GM18951 (cell line): ENCODE results near the gene FHOD3.
A peak's percentile ranks its signal among the peaks of the same experiment; 100 is the strongest.

Experiments
- POLR2A ChIP-seq: IDR thresholded peaks from 4 replicates; pipeline ENCODE4 v1.6.1; 2011; ENCODE audit warnings: mild to moderate bottlenecking; ENCODE audit not compliant: insufficient read length, insufficient read depth; ENCODE audit errors: extremely low read depth
- in situ Hi-C: fragments of 300-500 bp; cut with MboI; formaldehyde crosslinking; loops from one replicate; pipeline ENCODE4 v1.12.0; 2022; ENCODE audit warnings: low sequenced_read_pairs, mixed read lengths, inconsistent platforms; ENCODE audit not compliant: unreplicated experiment

FHOD3 gene

GRCh38 chr18:36297417-36298125, at the start of gene FHOD3:
Gene FHOD3, plus strand, starts transcription at chr18:36297713. Its CDS starts 123 bp downstream, at chr18:36297836.
- TF ChIP-seq POLR2A = peak; percentile 55
- in situ Hi-C loops = loop anchor here (25.0 kb wide), 1 partner anchor 535 kb away; no protein-coding TSS in a partner anchor

DNA sequence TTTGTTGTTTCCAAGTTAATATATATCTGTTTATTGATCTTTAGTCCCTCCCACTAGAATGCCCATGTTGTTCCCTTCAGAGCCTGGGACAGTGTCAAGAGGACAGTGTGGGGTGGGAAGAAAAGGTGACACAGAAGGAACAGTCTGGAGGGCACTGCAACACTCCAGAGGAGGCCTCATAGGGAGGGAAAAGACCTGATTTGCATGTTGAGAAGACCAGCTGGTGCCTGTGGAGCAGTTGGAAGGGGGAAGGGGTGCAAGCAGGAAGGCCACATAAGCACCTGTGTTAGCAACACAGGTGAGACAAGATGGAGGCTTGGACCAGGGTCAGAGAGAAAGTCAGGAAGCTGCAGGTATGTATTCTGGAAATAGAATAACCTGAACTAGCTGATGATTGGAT, 48.1 kb upstream of the FHOD3 start:
- in situ Hi-C loops = no loop called here
- TF ChIP-seq POLR2A = no peak

- in situ Hi-C loops = loop anchor here (25.0 kb wide), 1 partner anchor 864 kb away; the partner anchor contains the start of gene ZNF396
- TF ChIP-seq POLR2A = no peak
Observed at GRCh38 chr18:36250827-36251226, 46.7 kb upstream of the FHOD3 start.

- no peak for TF ChIP-seq POLR2A
- in situ Hi-C loops = loop anchor here (25.0 kb wide), 1 partner anchor 868 kb away; the partner anchor contains the start of gene ZNF396
Observed at GRCh38 chr18:36255072-36255698, 42.3 kb upstream of the FHOD3 start.

- in situ Hi-C loops = loop anchor here (25.0 kb wide), 1 partner anchor 869 kb away; the partner anchor contains the start of gene ZNF396
- no peak for TF ChIP-seq POLR2A
Observed at GRCh38 chr18:36256094-36256493, 41.4 kb upstream of the FHOD3 start.

DNA sequence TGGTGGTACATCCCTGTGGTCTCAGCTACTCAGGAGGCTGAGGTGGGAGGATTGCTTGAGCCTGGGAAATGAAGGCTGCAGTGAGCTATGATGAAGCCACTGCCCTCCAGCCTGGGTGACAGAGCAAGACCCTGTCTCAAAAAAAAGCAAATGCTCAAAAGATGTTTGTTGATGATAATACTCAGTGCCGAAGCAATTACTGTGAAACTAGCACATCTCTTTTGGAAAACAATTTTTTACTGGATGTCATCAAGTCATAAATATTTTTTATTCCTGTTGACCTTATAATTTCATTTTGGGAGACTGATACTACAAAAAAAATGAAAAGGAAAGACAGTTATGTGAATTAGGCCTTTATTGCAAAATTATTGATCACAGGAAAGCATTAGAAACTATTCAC, 34.5 kb upstream of the FHOD3 start:
- TF ChIP-seq POLR2A = no peak
- in situ Hi-C loops = loop anchor here (25.0 kb wide), 1 partner anchor 876 kb away; the partner anchor contains the start of gene ZNF396

DNA sequence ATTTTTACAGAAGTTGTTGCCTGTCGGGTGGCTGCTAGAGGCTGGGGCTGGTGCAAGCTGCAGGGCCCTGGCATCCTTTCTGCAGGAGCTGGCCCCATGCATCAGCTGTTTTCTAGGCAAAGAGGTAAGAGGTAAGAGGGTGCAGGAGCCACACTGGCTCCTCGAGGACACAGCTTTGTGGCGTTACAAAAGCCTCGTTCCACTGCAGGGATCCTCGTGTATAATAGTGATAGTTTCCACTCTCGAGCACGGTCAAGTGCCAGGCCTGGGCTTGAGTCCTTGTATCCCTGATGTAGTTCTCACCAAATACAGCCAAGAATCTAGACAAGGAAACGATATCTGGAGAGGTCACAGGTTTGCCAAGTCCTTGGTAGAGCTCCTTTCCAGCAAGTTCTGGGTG, 33.2 kb upstream of the FHOD3 start:
- TF ChIP-seq POLR2A = no peak
- in situ Hi-C loops = loop anchor here (25.0 kb wide), 1 partner anchor 877 kb away; the partner anchor contains the start of gene ZNF396

- TF ChIP-seq POLR2A = no peak
- in situ Hi-C loops = loop anchor here (25.0 kb wide), 1 partner anchor 878 kb away; the partner anchor contains the start of gene ZNF396
Observed at GRCh38 chr18:36265015-36265414, 32.5 kb upstream of the FHOD3 start.

DNA sequence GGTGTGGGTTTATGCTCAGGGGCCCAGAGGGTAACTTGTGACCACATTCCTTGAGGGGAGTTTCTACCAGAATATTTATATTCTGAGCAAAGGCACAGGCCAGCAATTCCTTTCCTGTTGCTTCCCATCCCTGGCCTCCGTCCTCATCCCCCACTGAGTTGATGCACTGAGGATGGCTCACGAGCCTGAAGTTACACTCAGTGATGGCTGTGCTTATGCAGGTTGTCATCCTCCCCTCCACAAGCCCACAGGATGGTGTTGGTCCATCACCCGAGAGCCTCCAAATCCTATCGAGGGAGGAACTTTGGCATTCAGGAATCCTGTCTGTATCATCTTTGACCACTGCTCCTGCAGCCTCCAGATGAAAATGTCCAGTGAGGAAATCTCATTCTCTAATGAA, 28.4 kb upstream of the FHOD3 start:
- TF ChIP-seq POLR2A = no peak
- in situ Hi-C loops = loop anchor here (25.0 kb wide), 1 partner anchor 882 kb away; the partner anchor contains the start of gene ZNF396

- in situ Hi-C loops = loop anchor here (25.0 kb wide), 1 partner anchor 884 kb away; the partner anchor contains the start of gene ZNF396
Observed at GRCh38 chr18:36271153-36271552, 26.4 kb upstream of the FHOD3 start.

GRCh38 chr18:36273347-36273746, 24.2 kb upstream of the FHOD3 start:
- in situ Hi-C loops = loop anchor here (25.0 kb wide), 1 partner anchor 886 kb away; the partner anchor contains the start of gene ZNF396

More at GRCh38 chr18:36271153-36271552, 26.4 kb upstream of the FHOD3 start:
- no peak for TF ChIP-seq POLR2A

GRCh38 chr18:36274083-36274715, 23.3 kb upstream of the FHOD3 start:
- TF ChIP-seq POLR2A = no peak
- in situ Hi-C loops = loop anchor here (25.0 kb wide), 1 partner anchor 887 kb away; the partner anchor contains the start of gene ZNF396

More at GRCh38 chr18:36273347-36273746, 24.2 kb upstream of the FHOD3 start:
- no peak for TF ChIP-seq POLR2A

DNA sequence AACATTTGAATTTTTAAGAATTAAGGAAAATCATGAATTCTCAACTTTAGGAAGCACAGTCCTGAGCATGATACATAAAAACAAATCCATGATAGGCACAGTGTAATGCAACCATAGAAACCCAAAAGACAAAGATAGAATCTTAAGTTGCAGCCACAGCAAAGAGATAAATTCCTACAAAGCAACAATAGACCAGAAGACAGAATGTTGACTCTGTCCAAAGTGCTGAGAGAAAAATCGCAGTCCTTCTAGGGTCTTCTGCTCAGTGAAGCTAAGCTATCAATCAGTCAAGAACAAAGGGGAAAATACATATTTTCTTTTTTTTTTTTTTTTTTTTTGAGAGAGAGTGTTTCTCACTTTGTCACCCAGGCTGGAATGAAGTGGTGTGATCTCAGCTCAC, 22.0 kb upstream of the FHOD3 start:
- no peak for TF ChIP-seq POLR2A
- in situ Hi-C loops = loop anchor here (25.0 kb wide), 1 partner anchor 513 kb away; no protein-coding TSS in a partner anchor

DNA sequence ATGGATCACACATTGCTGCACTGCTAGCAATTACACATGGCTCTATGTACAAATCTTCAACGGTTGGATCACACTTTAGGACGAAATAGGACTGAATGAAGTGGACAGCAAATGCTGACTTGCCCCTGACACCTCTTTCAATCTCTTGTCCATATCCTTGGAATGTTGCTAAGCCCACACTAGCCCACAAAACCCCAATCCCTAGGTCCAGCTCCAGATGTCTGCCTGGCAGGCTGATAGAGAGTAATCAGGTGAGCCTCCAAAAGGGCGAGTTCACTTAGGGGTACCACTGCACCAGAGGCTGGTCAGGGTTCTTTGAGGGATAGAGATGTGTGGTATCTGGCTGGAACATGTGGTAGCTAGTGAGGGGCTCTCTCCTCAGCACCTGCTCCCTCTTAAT, 18.5 kb upstream of the FHOD3 start:
- no peak for TF ChIP-seq POLR2A

More for the DNA sequence above, 18.5 kb upstream of the FHOD3 start:
- in situ Hi-C loops = loop anchor here (25.0 kb wide), 1 partner anchor 517 kb away; no protein-coding TSS in a partner anchor
